ACC112 (cell line): ENCODE measurements around the gene TMEM117.

Experiments
- H2AFZ ChIP-seq: fragments of 200-600 bp; sonication (generic); one replicate; pipeline ENCODE4 v1.6.0; 2017; ENCODE audit warnings: antibody characterized with exemption, low read length; ENCODE audit not compliant: unreplicated experiment
- H3K27ac ChIP-seq: fragments of 200-600 bp; sonication (generic); 2 replicates; pipeline ENCODE4 v1.5.1; 2014; ENCODE audit warnings: low read depth, mild to moderate bottlenecking, antibody characterized with exemption, low read length, moderate library complexity
- H3K27me3 ChIP-seq: fragments of 200-600 bp; sonication (generic); 2 replicates; pipeline ENCODE4 v1.6.1; 2014; ENCODE audit warnings: mild to moderate bottlenecking, antibody characterized with exemption, low read length, moderate library complexity, mixed read lengths; ENCODE audit not compliant: insufficient read depth
- H3K36me3 ChIP-seq: fragments of 200-600 bp; sonication (generic); 2 replicates; pipeline ENCODE4 v1.6.1; 2016; ENCODE audit warnings: mild to moderate bottlenecking, antibody characterized with exemption, low read length, moderate library complexity, mixed read lengths; ENCODE audit not compliant: insufficient read depth
- H3K4me1 ChIP-seq: fragments of 200-600 bp; sonication (generic); one replicate; pipeline ENCODE4 v1.6.1; 2016; ENCODE audit warnings: low read length, mixed read lengths; ENCODE audit not compliant: insufficient read depth, unreplicated experiment, control insufficient read depth
- H3K4me3 ChIP-seq: fragments of 200-600 bp; sonication (generic); 2 replicates; pipeline ENCODE4 v1.5.1; 2014; ENCODE audit warnings: mild to moderate bottlenecking, low read depth, low read length
- H3K79me2 ChIP-seq: fragments of 200-600 bp; sonication (generic); one replicate; pipeline ENCODE4 v1.6.0; 2016; ENCODE audit warnings: low read length; ENCODE audit not compliant: control insufficient read depth, unreplicated experiment, insufficient read depth

The TMEM117 gene

GRCh38 chr12:44091948-44092606 is 256.2 kb downstream of the TMEM117 start:
- Histone ChIP-seq H3K4me1 (no peaks in the 10 kb centered on the region), H2AFZ (no peak overlapping the region), H3K36me3 (no peaks in the 10 kb centered on the region)

DNA sequence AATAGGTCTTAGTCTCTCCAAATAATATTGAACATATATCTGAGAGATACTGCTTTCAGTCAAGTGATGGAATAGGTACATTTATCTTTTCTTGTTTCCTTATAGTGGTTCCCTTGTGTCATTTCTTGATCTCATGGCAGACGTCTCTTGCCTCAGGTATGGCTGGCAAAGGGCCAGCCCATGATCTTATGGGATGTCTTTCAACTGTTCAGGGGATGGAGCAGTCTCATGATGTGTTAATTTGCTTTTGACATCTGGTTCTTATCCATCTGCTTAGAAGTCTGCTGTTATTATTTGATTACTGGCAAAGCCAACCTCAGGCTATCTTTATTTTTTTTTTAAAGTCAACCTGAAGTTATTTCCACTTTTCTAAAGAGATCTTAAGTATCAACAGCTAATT is 262.9 kb downstream of the TMEM117 start:
- H3K4me1 ChIP-seq: no peaks in the 10 kb centered on the region

More at GRCh38 chr12:44091948-44092606, 256.2 kb downstream of the TMEM117 start:
- no peak overlapping the region for H3K4me3 ChIP-seq
- H3K79me2 ChIP-seq: no peaks in the 10 kb centered on the region
- H3K27me3 ChIP-seq: no peaks in the 10 kb centered on the region
- H3K27ac ChIP-seq: no peak overlapping the region

DNA sequence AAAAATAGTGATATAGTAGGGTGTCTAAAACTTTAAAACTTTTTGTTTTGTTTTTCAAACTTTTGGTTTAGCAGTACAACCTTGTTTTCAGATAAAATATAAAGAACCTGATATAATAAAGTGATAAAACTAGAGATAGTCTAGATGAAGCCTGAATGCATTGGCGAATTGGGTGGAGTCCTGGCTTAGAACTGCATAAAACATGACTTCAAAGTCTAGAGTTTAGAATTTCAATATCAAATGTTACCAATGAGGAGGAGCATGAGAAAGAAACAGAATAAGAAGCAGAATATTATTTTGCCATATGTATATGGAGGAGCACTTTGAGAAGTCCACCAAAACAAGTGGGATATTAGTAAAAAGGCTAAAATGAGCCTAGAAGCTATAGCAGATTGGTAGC is 263.6 kb downstream of the TMEM117 start:
- H3K4me1 ChIP-seq: no peaks in the 10 kb centered on the region
- H3K36me3 ChIP-seq: no peaks in the 10 kb centered on the region
- no peak overlapping the region for H2AFZ ChIP-seq
- H3K79me2 ChIP-seq: no peaks in the 10 kb centered on the region
- no peak overlapping the region for H3K27ac ChIP-seq
- no peaks in the 10 kb centered on the region for H3K27me3 ChIP-seq
- H3K4me3 ChIP-seq: no peak overlapping the region

More for the DNA sequence above, 262.9 kb downstream of the TMEM117 start:
- Histone ChIP-seq H3K79me2 (no peaks in the 10 kb centered on the region), H3K4me3 (no peak overlapping the region), H3K27me3 (no peaks in the 10 kb centered on the region), H2AFZ (no peak overlapping the region), H3K27ac (no peak overlapping the region), H3K36me3 (no peaks in the 10 kb centered on the region)

- H3K36me3 ChIP-seq: no peaks in the 10 kb centered on the region
- H3K4me3 ChIP-seq: no peak overlapping the region
- H2AFZ ChIP-seq: no peak overlapping the region
- H3K4me1 ChIP-seq: no peaks in the 10 kb centered on the region
- no peaks in the 10 kb centered on the region for H3K79me2 ChIP-seq
- H3K27ac ChIP-seq: no peak overlapping the region
- no peaks in the 10 kb centered on the region for H3K27me3 ChIP-seq
Observed at GRCh38 chr12:44100264-44100663, 264.4 kb downstream of the TMEM117 start.

DNA sequence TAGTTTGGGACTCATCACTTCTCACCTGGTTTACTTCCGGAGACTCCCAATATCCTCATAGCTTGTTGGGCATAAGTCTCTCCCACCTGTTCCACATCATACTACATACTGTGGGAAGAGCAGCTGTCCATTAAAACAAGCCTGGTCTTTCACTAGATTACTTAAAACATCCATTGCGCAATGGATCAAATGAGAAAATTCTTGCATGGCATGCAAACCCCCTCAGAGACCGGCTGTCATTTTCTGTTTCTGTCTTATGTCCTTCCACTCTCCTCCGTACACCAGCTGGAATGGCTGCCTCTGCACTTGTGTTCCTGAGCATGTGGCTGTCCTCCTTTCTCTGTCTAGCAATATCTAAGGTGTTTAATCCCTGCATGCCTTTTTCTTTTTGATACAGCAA is 265.6 kb downstream of the TMEM117 start:
- Histone ChIP-seq H3K4me3 (no peak overlapping the region), H3K79me2 (no peaks in the 10 kb centered on the region), H3K27me3 (no peaks in the 10 kb centered on the region), H3K36me3 (no peaks in the 10 kb centered on the region), H3K4me1 (no peaks in the 10 kb centered on the region), H3K27ac (no peak overlapping the region), H2AFZ (no peak overlapping the region)

DNA sequence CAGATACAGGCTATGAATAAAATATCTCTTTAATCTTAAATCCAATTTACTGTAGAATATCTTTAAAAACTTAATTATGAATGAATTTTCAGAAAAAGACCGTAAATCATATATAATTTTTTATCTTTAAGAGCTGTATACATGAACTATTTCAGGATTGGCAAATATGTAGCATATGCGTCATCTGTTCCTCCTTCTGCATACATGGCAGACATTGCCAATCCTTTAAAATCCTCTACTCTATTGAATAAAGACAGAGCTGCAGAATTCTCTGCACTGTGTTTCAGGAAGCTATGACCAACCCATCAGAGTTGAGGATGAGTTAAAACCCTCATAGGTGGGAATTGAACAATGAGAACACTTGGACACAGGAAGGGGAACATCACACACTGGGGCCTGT is 279.0 kb downstream of the TMEM117 start:
- H3K79me2 ChIP-seq: no peaks in the 10 kb centered on the region
- no peaks in the 10 kb centered on the region for H3K27me3 ChIP-seq
- H2AFZ ChIP-seq: no peak overlapping the region
- no peak overlapping the region for H3K4me3 ChIP-seq
- no peaks in the 10 kb centered on the region for H3K36me3 ChIP-seq
- no peaks in the 10 kb centered on the region for H3K4me1 ChIP-seq
- H3K27ac ChIP-seq: no peak overlapping the region

DNA sequence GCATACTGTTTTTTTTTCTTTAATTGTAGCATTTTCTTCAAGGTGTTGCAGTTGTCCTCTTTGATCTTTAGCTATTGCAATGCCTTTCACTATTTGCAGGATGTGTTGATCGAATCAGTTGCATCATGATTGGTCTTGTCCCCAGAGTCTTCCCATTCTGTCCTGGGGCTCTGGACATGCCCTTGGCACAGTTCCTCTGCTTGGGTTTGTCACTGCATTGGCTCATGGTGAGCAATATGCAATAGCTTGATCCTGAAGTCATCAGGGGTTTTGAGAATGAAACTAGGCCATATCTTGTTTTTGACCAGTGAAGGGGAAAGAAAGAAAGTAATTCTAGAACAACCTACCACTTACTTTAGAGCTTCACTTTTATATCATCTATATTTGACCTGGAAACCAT is 281.5 kb downstream of the TMEM117 start:
- H3K79me2 ChIP-seq: no peaks in the 10 kb centered on the region
- H3K36me3 ChIP-seq: no peaks in the 10 kb centered on the region
- H2AFZ ChIP-seq: no peak overlapping the region
- H3K27me3 ChIP-seq: no peaks in the 10 kb centered on the region
- H3K4me1 ChIP-seq: no peaks in the 10 kb centered on the region
- H3K4me3 ChIP-seq: no peak overlapping the region
- no peak overlapping the region for H3K27ac ChIP-seq

DNA sequence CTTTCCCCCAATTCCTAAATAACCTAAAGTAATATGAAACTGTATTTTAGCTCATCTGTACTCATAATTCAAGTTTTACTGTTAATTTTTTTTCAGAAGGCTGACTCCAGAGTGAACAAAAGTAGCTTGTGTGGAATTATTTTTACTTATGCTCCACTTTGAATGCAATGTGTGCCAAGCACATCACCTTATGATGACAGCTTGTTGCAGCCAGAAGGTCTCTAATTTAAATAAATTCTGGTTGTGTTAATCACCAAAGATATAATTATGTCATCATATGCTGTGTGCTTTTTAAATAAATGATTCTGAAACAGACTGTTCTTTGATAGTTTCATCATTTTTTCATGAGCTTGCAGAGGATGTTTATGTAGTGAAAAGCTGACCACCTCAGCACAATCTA is 283.1 kb downstream of the TMEM117 start:
- Histone ChIP-seq H3K4me3 (no peak overlapping the region), H3K27me3 (no peaks in the 10 kb centered on the region), H3K27ac (no peak overlapping the region), H2AFZ (no peak overlapping the region), H3K79me2 (no peaks in the 10 kb centered on the region), H3K4me1 (no peaks in the 10 kb centered on the region), H3K36me3 (no peaks in the 10 kb centered on the region)

GRCh38 chr12:44126806-44127205 is 290.9 kb downstream of the TMEM117 start:
- H3K4me1 ChIP-seq: no peaks in the 10 kb centered on the region
- H3K4me3 ChIP-seq: no peak overlapping the region
- H3K27me3 ChIP-seq: no peaks in the 10 kb centered on the region
- H2AFZ ChIP-seq: no peak overlapping the region
- no peaks in the 10 kb centered on the region for H3K36me3 ChIP-seq
- no peak overlapping the region for H3K27ac ChIP-seq
- no peaks in the 10 kb centered on the region for H3K79me2 ChIP-seq

DNA sequence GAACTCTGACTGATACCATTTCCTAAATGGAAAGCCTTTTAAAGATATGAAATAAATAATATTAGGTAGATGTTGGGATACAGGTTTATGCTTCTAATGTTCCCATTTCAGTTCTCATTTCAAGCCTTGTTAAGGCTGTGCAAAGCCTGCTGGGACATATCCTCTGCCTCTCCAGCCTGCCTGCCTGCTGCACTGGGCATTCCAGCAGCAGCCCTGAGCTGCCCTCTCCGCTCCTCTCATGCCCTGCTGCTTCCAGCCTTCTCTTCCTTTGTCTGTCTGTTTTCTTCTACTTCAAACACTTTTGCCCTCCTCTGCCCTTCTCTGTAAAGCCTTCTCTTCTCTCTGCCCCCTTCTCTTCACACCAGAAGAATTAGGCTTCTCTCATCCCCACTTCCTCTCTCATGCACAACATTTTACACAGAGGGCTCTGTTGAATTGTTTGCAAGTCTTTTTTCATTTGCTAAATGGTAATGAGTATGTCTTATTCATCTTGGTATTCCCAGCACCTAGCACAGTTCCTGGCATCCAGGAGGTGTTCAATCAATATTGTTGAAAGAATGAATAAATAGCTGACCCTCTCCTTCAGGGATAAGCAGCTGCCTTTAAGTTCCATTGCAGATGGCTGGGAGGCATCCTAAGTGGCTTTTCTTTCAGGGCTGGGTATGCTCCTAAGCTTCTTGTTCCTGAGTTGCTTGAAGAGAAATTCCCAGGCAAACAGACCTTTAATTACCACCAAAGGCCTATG is 292.3 kb downstream of the TMEM117 start:
- no peaks in the 10 kb centered on the region for H3K36me3 ChIP-seq
- no peaks in the 10 kb centered on the region for H3K4me1 ChIP-seq
- H2AFZ ChIP-seq: no peak overlapping the region
- H3K79me2 ChIP-seq: no peaks in the 10 kb centered on the region
- no peak overlapping the region for H3K27ac ChIP-seq
- no peak overlapping the region for H3K4me3 ChIP-seq
- no peaks in the 10 kb centered on the region for H3K27me3 ChIP-seq

- H3K36me3 ChIP-seq: no peaks in the 10 kb centered on the region
- no peaks in the 10 kb centered on the region for H3K4me1 ChIP-seq
- no peak overlapping the region for H3K27ac ChIP-seq
- H2AFZ ChIP-seq: no peak overlapping the region
- no peaks in the 10 kb centered on the region for H3K79me2 ChIP-seq
- no peak overlapping the region for H3K4me3 ChIP-seq
- no peaks in the 10 kb centered on the region for H3K27me3 ChIP-seq
Observed at GRCh38 chr12:44143175-44143574, 307.3 kb downstream of the TMEM117 start.
